Measurements from ENCODE around the gene CENPO. TPM values are rescaled to one million over a fixed set of nuclear protein-coding genes. Genes with fewer than 3 reads are reported as not detected.
"Not testable (repeated sequence)": the region's sequence is repeated elsewhere in the genome, so short reads cannot be mapped to it uniquely, and the experiment has no call there.

Gene CENPO
- total RNA-seq, 1 donor from 2014 or later = 17.5 TPM

DNA sequence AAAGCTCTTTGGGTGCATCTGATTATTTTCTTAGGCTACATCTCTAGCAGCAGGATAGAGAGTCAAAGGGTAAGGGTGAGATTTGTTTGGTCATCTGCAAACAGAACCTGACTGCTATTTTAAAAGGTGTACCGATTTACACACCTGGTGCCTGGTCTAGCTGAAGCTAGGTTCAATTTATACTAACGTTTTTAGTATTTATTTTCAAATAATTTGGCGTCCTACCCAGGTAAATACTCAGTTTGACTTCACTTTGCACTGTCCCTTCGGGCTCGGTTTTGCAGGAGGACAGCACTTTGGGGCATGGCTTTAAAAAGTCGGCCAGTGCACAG is 717 bp upstream of the CENPO start:
- Mint-ChIP-seq H3K4me3 (ENCODE audit: unreplicated experiment) (peak overlapping the region; percentile 96), H3K27ac (ENCODE audit: unreplicated experiment) (peak overlapping the region; percentile 99), H3K36me3 (ENCODE audit: low read depth, unreplicated experiment) (peaks cover 8% of the 10 kb centered on the region), H3K27me3 (ENCODE audit: low read depth, unreplicated experiment) (no peaks in the 10 kb centered on the region), H3K9me3 (ENCODE audit: unreplicated experiment) (no peaks in the 10 kb centered on the region), H3K4me1 (ENCODE audit: low read depth, unreplicated experiment) (peaks cover 12% of the 10 kb centered on the region)
- no peak for TF ChIP-seq EZH2 (IDR thresholded peaks at IDR 0.05; ENCODE audit: insufficient read depth, low read length)
- TF ChIP-seq, protein P1, sequence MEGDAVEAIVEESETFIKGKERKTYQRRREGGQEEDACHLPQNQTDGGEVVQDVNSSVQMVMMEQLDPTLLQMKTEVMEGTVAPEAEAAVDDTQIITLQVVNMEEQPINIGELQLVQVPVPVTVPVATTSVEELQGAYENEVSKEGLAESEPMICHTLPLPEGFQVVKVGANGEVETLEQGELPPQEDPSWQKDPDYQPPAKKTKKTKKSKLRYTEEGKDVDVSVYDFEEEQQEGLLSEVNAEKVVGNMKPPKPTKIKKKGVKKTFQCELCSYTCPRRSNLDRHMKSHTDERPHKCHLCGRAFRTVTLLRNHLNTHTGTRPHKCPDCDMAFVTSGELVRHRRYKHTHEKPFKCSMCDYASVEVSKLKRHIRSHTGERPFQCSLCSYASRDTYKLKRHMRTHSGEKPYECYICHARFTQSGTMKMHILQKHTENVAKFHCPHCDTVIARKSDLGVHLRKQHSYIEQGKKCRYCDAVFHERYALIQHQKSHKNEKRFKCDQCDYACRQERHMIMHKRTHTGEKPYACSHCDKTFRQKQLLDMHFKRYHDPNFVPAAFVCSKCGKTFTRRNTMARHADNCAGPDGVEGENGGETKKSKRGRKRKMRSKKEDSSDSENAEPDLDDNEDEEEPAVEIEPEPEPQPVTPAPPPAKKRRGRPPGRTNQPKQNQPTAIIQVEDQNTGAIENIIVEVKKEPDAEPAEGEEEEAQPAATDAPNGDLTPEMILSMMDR (IDR thresholded peaks at IDR 0.05; ENCODE audit: insufficient read depth, low read depth, low read length) = no peak
- Histone ChIP-seq H3K79me2 (ENCODE audit: insufficient read depth, low read length) (peaks cover 42% of the 10 kb centered on the region), H3K4me1 (ENCODE audit: insufficient read depth, low read length) (peaks cover 10% of the 10 kb centered on the region), H2AFZ (ENCODE audit: low read depth, low read length) (peak overlapping the region; percentile 93), H3K27me3 (ENCODE audit: insufficient read depth, low read length) (no peaks in the 10 kb centered on the region), H3K9ac (ENCODE audit: low read length) (peak overlapping the region; percentile 97), H4K20me1 (ENCODE audit: insufficient read depth, low read length) (peaks cover 8% of the 10 kb centered on the region), H3K4me3 (ENCODE audit: insufficient read depth, low read depth, low read length) (peak overlapping the region; percentile 88), H3K9me3 (ENCODE audit: insufficient read depth, low read depth, low read length) (no peaks in the 10 kb centered on the region), H3K27ac (ENCODE audit: low read depth, low read length) (peak overlapping the region; percentile 98), H3K36me3 (ENCODE audit: insufficient read depth, low read length) (no peaks in the 10 kb centered on the region), H3K4me2 (ENCODE audit: low read length) (peak overlapping the region; percentile 96)
- FAIRE-seq (no peak), DNase-seq (ENCODE audit: low read depth) (no peak)

GRCh38 chr2:24793761-24794435 is 673 bp downstream of the CENPO start:
- TF ChIP-seq, protein P1 (IDR thresholded peaks at IDR 0.05; ENCODE audit: insufficient read depth, low read depth, low read length) = no peak
- no peak for TF ChIP-seq EZH2 (IDR thresholded peaks at IDR 0.05; ENCODE audit: insufficient read depth, low read length)
- H2AFZ ChIP-seq (ENCODE audit: low read depth, low read length) = peak overlapping the region; percentile 93

DNA sequence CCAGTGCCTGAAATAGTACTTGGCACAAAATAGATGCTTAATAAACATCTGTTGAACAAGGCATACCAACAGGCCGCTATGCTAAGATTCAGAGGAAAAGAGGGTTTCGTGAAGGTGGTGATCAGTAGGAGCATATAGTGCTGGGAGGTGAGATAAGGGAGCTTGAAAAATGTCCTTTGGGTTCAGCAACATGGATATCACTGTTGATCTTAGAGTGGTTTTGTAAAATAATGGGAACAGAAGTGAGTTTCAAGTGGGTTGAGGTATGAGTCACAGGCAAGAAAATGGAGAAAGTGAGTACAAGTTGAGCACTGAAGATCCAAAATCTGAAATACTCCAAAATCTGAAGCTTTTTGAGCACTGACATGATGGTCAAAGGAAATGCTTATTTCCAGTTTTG is 4.4 kb downstream of the CENPO start:
- Histone ChIP-seq H3K27me3 (ENCODE audit: insufficient read depth, low read length) (no peaks in the 10 kb centered on the region), H3K79me2 (ENCODE audit: insufficient read depth, low read length) (peaks cover 71% of the 10 kb centered on the region)

More at GRCh38 chr2:24793761-24794435, 673 bp downstream of the CENPO start:
- peaks cover 10% of the 10 kb centered on the region for H3K36me3 Mint-ChIP-seq (ENCODE audit: low read depth, unreplicated experiment)
- peaks cover 10% of the 10 kb centered on the region for H3K4me1 ChIP-seq (ENCODE audit: insufficient read depth, low read length)
- peak overlapping the region; percentile 97 for H3K9ac ChIP-seq (ENCODE audit: low read length)
- peaks cover 55% of the 10 kb centered on the region for H3K79me2 ChIP-seq (ENCODE audit: insufficient read depth, low read length)
- peak overlapping the region; percentile 96 for H3K4me3 Mint-ChIP-seq (ENCODE audit: unreplicated experiment)
- no peaks in the 10 kb centered on the region for H3K9me3 ChIP-seq (ENCODE audit: insufficient read depth, low read depth, low read length)
- no peaks in the 10 kb centered on the region for H3K36me3 ChIP-seq (ENCODE audit: insufficient read depth, low read length)
- no peaks in the 10 kb centered on the region for H3K27me3 Mint-ChIP-seq (ENCODE audit: low read depth, unreplicated experiment)
- no peaks in the 10 kb centered on the region for H3K27me3 ChIP-seq (ENCODE audit: insufficient read depth, low read length)
- H3K4me2 ChIP-seq (ENCODE audit: low read length) = peak overlapping the region; percentile 96
- peaks cover 8% of the 10 kb centered on the region for H4K20me1 ChIP-seq (ENCODE audit: insufficient read depth, low read length)
- no peak for FAIRE-seq
- H3K4me1 Mint-ChIP-seq (ENCODE audit: low read depth, unreplicated experiment) = peaks cover 12% of the 10 kb centered on the region
- peak overlapping the region; percentile 99 for H3K27ac Mint-ChIP-seq (ENCODE audit: unreplicated experiment)
- H3K4me3 ChIP-seq (ENCODE audit: insufficient read depth, low read depth, low read length) = peak overlapping the region; percentile 88
- H3K9me3 Mint-ChIP-seq (ENCODE audit: unreplicated experiment) = no peaks in the 10 kb centered on the region
- H3K27ac ChIP-seq (ENCODE audit: low read depth, low read length) = peak overlapping the region; percentile 98
- DNase-seq (ENCODE audit: low read depth) = peak; percentile 41

DNA sequence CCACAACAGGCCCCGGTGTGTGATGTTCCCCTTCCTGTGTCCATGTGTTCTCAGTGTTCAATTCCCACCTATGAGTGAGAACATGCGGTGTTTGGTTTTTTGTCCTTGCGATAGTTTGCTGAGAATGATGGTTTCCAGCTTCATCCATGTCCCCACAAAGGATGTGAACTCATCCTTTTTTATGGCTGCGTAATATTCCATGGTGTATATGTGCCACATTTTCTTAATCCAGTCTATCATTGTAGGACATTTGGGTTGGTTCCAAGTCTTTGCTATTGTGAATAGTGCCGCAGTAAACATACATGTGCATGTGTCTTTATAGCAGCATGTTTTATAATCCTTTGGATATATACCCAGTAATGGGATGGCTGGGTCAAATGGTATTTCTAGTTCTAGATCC is 7.3 kb downstream of the CENPO start:
- H4K20me1 ChIP-seq (ENCODE audit: insufficient read depth, low read length); DNase-seq (ENCODE audit: low read depth); H3K27ac Mint-ChIP-seq (ENCODE audit: unreplicated experiment); H3K27ac ChIP-seq (ENCODE audit: low read depth, low read length); H3K27me3 Mint-ChIP-seq (ENCODE audit: low read depth, unreplicated experiment); H3K9me3 ChIP-seq (ENCODE audit: insufficient read depth, low read depth, low read length); H2AFZ ChIP-seq (ENCODE audit: low read depth, low read length); H3K9me3 Mint-ChIP-seq (ENCODE audit: unreplicated experiment); FAIRE-seq; H3K4me1 Mint-ChIP-seq (ENCODE audit: low read depth, unreplicated experiment); H3K4me3 Mint-ChIP-seq (ENCODE audit: unreplicated experiment); H3K4me1 ChIP-seq (ENCODE audit: insufficient read depth, low read length); H3K36me3 ChIP-seq (ENCODE audit: insufficient read depth, low read length); H3K4me3 ChIP-seq (ENCODE audit: insufficient read depth, low read depth, low read length); H3K27me3 ChIP-seq (ENCODE audit: insufficient read depth, low read length); H3K4me2 ChIP-seq (ENCODE audit: low read length); H3K9ac ChIP-seq (ENCODE audit: low read length): not testable (repeated sequence)
- H3K36me3 Mint-ChIP-seq (ENCODE audit: low read depth, unreplicated experiment) = peaks cover 34% of the 10 kb centered on the region
- H3K79me2 ChIP-seq (ENCODE audit: insufficient read depth, low read length) = peaks cover 51% of the 10 kb centered on the region

More for the DNA sequence above, 4.4 kb downstream of the CENPO start:
- peaks cover 8% of the 10 kb centered on the region for H4K20me1 ChIP-seq (ENCODE audit: insufficient read depth, low read length)
- no peak overlapping the region for H2AFZ ChIP-seq (ENCODE audit: low read depth, low read length)
- no peak overlapping the region for H3K27ac ChIP-seq (ENCODE audit: low read depth, low read length)
- H3K9me3 ChIP-seq (ENCODE audit: insufficient read depth, low read depth, low read length) = no peaks in the 10 kb centered on the region
- DNase-seq (ENCODE audit: low read depth) (no peak), FAIRE-seq (no peak)
- no peaks in the 10 kb centered on the region for H3K27me3 Mint-ChIP-seq (ENCODE audit: low read depth, unreplicated experiment)
- no peak overlapping the region for H3K4me3 Mint-ChIP-seq (ENCODE audit: unreplicated experiment)
- no peak overlapping the region for H3K27ac Mint-ChIP-seq (ENCODE audit: unreplicated experiment)
- peaks cover 25% of the 10 kb centered on the region for H3K36me3 Mint-ChIP-seq (ENCODE audit: low read depth, unreplicated experiment)
- no peaks in the 10 kb centered on the region for H3K9me3 Mint-ChIP-seq (ENCODE audit: unreplicated experiment)
- H3K9ac ChIP-seq (ENCODE audit: low read length) = no peak overlapping the region
- peaks cover 6% of the 10 kb centered on the region for H3K4me1 Mint-ChIP-seq (ENCODE audit: low read depth, unreplicated experiment)
- no peak overlapping the region for H3K4me2 ChIP-seq (ENCODE audit: low read length)
- peaks cover 6% of the 10 kb centered on the region for H3K4me1 ChIP-seq (ENCODE audit: insufficient read depth, low read length)
- TF ChIP-seq, protein P1 (IDR thresholded peaks at IDR 0.05; ENCODE audit: insufficient read depth, low read depth, low read length) = no peak
- no peak for TF ChIP-seq EZH2 (IDR thresholded peaks at IDR 0.05; ENCODE audit: insufficient read depth, low read length)
- peaks cover 5% of the 10 kb centered on the region for H3K36me3 ChIP-seq (ENCODE audit: insufficient read depth, low read length)
- H3K4me3 ChIP-seq (ENCODE audit: insufficient read depth, low read depth, low read length) = no peak overlapping the region
